Sigmoid colon (tissue), 4 donors: ENCODE data around the gene GPBAR1.

Experiments
- EP300 ChIP-seq, 4 donors: sonication (generic); formaldehyde crosslinking; IDR thresholded peaks; one replicate each; pipeline ENCODE4 v1.6.1; 2017; ENCODE audit warnings: antibody characterized with exemption in 4 of 4
- POLR2A ChIP-seq, 2 donors: fragments of 450-650 bp; IDR thresholded peaks; one replicate each; pipeline ENCODE4 v1.6.1; 2016; ENCODE audit warnings: antibody characterized with exemption in 2 of 2, mild to moderate bottlenecking in 2 of 2, moderate library complexity in 2 of 2
- POLR2AphosphoS5 ChIP-seq, 4 donors: sonication (generic); formaldehyde crosslinking; IDR thresholded peaks; one replicate each; pipeline ENCODE4 v1.6.1; 2017; ENCODE audit warnings: antibody characterized with exemption in 4 of 4
- TF ChIP-seq, protein P1 (sequence below), 4 experiments: fragments of 450-650 bp in 3 of 4; fragments of 200-600 bp in 1 of 4; IDR thresholded peaks; one replicate each; pipeline ENCODE4 v1.5.1; 2016 to 2019; ENCODE audit warnings: antibody characterized with exemption in 4 of 4, mild to moderate bottlenecking in 3 of 4, moderate library complexity in 2 of 4

DNA sequence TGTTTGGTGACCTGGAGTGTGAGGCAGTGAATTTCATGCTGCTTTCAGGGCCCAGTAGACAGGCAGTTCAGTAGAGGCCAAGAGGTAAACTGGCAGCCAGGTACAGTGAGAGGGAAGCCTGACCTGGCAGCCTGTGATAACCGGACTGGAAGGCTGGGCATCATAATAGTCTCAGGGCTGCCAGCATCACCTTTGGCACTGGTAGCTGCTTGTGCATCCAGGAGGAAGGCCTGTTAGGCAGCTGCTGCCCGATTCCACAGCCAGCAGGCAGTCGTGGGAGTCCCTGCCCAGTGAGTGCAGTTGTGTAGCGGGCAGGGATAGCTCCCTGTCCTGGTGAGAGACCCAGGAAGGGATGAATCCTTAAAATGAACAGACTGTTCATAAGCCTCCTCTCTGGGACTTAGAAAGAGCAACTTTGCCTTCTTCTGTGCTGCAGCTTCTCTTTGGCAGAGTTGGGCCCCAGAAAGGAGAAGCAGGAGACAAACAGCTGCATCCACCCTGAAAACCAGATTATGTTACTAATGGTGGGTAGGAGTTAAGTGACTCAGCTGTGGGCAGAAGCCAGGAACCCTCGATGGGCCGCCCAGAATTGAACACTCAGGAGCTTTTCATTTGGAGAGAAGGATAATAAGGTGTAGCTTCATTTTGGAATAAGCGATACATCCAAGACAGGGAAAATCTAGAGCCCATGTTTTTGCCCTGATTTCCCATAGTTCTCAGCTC is 8.1 kb upstream of the GPBAR1 start:
- TF ChIP-seq, protein P1, sequence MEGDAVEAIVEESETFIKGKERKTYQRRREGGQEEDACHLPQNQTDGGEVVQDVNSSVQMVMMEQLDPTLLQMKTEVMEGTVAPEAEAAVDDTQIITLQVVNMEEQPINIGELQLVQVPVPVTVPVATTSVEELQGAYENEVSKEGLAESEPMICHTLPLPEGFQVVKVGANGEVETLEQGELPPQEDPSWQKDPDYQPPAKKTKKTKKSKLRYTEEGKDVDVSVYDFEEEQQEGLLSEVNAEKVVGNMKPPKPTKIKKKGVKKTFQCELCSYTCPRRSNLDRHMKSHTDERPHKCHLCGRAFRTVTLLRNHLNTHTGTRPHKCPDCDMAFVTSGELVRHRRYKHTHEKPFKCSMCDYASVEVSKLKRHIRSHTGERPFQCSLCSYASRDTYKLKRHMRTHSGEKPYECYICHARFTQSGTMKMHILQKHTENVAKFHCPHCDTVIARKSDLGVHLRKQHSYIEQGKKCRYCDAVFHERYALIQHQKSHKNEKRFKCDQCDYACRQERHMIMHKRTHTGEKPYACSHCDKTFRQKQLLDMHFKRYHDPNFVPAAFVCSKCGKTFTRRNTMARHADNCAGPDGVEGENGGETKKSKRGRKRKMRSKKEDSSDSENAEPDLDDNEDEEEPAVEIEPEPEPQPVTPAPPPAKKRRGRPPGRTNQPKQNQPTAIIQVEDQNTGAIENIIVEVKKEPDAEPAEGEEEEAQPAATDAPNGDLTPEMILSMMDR (IDR thresholded peaks at IDR 0.05), result no peak
- TF ChIP-seq POLR2A (IDR thresholded peaks at IDR 0.05) (no peak), POLR2AphosphoS5 (IDR thresholded peaks at IDR 0.05) (no peak), EP300 (IDR thresholded peaks at IDR 0.05) (no peak)
